Stimulated activated CD4-positive, alpha-beta T cell treated with anti-CD3 and anti-CD28 coated beads, Interleukin-4, amount 100 ng/mL, for 4 hours (primary cell): ENCODE data around the gene LAMA5.

ENCODE experiments used
- DNase-seq, 2 experiments: peaks; one replicate each; pipeline ENCODE4 v3.0.0-alpha.2; 2020

Gene LAMA5

GRCh38 chr20:62367136-62367632 is at the start of gene LAMA5:
Gene LAMA5 (minus strand): TSS chr20:62367312. CDS start chr20:62367245, 67 bp downstream.
- no peak for DNase-seq

GRCh38 chr20:62415354-62416111 is 48.4 kb upstream of the LAMA5 start:
- DNase-seq, result no peak

GRCh38 chr20:62413896-62414481 is 46.9 kb upstream of the LAMA5 start:
- DNase-seq, result no peak

GRCh38 chr20:62413025-62413570 is 46.0 kb upstream of the LAMA5 start:
- DNase-seq, result no peak

GRCh38 chr20:62412194-62413024 is 45.3 kb upstream of the LAMA5 start:
- no peak for DNase-seq

GRCh38 chr20:62411479-62412193 is 44.5 kb upstream of the LAMA5 start:
- no peak for DNase-seq

GRCh38 chr20:62410746-62411478 is 43.8 kb upstream of the LAMA5 start:
- DNase-seq, result no peak

- peak; percentile 12 to 35 for DNase-seq
Observed at GRCh38 chr20:62409931-62410745, 43.0 kb upstream of the LAMA5 start.

GRCh38 chr20:62409086-62409853 is 42.2 kb upstream of the LAMA5 start:
- DNase-seq, result no peak

- no peak for DNase-seq
Observed at GRCh38 chr20:62408640-62409039, 41.5 kb upstream of the LAMA5 start.

- DNase-seq, result no peak
Observed at GRCh38 chr20:62408055-62408454, 40.9 kb upstream of the LAMA5 start.

- peak; percentile 88 to 91 for DNase-seq
Observed at GRCh38 chr20:62407221-62407992, 40.3 kb upstream of the LAMA5 start, which contains the start of gene CABLES2. Gene CABLES2 (minus strand): TSS chr20:62407285. CDS start chr20:62407276, 9 bp downstream.

- no peak for DNase-seq
Observed at GRCh38 chr20:62406635-62407176, 39.6 kb upstream of the LAMA5 start.

- no peak for DNase-seq
Observed at GRCh38 chr20:62405981-62406513, 38.9 kb upstream of the LAMA5 start.

GRCh38 chr20:62405108-62405980 is 38.2 kb upstream of the LAMA5 start:
- no peak for DNase-seq

GRCh38 chr20:62404761-62405107 is 37.6 kb upstream of the LAMA5 start:
- no peak for DNase-seq

GRCh38 chr20:62404112-62404665 is 37.1 kb upstream of the LAMA5 start:
- DNase-seq, result no peak
